Dedifferentiated amniotic fluid mesenchymal stem cell (primary cell): ENCODE data around the gene LDLRAD4.

ENCODE experiments used
- DNase-seq: peaks from one replicate; pipeline ENCODE4 v3.0.0-alpha.2; 2016; ENCODE audit errors: extremely low spot score

Gene LDLRAD4

DNA sequence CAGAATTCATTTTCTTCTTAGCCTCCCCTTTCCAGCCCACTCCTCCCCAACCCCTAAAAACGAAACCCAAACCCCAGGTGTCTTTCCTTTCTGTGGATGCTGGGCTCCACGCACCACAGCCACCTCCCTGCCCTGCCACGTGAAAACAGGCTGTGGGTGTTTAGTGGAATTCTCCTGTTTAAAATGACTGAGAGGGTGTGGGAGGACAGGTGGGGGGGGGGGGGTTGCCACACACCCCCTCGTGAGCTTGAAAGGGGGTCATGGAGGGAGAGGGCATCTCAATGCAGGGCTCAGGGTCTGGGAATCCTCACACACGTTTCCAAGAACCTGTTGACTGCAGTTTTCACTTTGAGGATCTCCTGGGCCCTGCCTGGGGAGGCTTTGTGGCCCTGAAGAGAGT, 397.5 kb downstream of the LDLRAD4 start:
- no peak for DNase-seq

DNA sequence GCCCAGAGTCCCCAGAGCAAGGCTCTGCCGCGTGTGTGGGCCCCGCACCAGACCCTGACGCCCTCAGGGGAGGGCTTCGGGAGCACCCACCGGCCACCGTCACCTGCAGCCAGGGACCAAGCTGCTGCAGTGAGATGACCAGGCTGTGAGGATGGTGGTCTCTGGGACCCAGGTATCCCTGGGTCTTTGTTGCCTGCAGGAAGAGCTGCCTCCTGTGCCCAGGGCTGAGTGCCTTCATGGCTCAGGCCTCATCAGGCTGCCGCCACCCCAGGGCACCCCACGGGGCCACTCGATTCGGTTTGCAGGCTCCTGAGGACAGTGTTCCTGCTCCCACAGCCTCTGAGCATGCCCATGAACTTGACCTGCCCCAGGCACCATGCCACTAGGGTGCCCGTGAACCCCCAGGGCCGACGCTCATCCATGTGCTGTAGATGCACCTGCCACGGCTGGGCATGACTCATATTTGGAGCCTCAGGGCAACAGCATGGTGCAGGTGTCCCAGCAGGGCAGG, 398.0 kb downstream of the LDLRAD4 start:
- DNase-seq, result no peak

DNA sequence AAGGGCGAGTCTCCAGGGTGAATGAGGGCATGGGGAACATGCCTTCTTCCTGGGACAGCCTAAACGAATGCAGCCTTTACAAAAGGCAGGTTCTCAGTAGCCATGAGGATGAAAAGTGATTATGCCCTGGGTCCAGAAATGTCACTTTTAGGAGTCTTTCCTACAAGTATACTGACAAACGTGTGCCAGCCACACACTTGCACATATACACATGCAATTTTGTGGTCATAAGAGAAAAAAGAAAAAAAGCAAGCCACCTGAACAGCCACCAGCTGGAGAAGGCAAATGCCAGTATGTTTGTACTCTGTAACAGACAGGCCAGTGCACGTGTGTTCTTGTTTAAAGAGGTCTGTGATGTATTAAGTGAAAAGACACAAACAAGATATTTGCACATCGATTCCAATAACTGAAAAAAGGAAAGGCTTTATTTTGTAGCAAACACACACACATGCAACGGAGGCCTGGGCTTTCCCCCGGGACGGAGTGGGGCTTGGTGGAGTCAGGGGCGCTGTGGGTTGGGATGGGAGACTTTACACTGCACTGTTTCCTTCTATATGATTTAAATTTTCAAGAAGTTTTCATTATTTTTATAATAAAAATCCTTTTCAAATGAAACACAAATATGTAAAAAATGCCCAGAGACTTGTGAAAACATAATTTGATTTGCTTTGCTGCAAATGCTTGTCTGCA, 399.4 kb downstream of the LDLRAD4 start:
- no peak for DNase-seq

DNA sequence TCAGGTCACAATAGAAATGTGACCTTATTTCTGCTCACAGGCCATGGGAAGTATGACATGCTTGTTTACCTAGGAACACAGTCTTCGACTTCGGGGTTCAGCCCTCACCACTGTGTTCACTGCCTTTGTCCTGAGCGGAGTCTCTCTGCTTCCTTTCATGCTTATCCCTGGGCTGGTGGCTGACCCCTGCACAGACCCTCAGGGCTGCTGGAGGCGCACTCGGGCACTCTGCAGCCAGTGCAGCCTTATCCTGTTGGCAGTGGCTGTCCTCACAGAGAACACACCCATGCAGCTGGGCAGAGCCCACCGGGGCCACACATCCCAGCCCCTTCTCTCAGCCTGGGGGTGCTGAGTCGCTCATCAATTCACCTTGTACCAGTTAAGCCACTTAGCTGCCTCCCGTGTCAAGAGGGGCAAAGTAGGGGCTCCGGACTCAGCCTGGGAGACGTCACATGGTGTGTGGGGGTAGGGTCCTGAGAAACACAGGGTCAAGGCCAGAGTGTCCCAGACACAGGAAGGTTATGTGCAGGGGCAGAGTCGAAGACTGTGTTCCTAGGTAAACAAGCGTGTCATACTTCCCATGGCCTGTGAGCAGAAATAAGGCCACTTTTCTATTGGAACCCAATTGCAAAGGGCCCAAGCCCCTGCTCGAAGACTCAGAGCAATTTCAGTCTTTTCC, 400.3 kb downstream of the LDLRAD4 start:
- no peak for DNase-seq

DNA sequence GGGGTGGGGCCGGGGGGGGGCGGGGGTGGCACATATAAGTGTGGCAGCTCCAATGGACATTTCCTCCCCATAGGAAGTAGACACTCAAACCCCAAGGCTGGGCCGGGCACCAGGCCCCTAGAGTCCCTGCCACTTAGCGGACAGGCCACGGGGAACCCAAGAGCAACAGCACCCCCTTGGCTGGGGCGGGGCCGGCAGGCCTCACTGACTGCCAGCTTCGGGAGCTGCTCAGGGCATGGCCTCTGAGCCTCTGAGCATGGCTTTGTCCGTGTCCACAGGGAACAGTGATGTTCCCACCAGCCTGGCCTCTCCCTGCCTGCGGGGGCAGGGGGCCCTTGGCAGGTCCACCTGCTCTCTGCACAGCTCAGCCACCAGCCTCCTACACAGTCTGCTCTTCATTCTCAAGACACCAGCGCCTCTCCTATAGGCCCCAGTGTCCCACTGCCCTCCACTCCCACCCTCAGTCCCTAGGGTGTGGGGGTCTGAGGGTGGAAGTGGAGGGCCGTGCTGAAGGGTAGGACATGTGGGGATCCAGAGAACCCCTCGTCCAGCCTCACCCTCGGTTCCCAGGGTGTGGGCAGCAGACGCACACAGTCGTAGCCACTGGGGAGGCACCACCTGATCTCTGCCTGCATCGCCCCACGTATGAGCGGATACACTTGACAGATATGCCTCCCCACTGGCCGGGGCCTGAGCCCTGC, 401.1 kb downstream of the LDLRAD4 start:
- DNase-seq, result no peak

DNA sequence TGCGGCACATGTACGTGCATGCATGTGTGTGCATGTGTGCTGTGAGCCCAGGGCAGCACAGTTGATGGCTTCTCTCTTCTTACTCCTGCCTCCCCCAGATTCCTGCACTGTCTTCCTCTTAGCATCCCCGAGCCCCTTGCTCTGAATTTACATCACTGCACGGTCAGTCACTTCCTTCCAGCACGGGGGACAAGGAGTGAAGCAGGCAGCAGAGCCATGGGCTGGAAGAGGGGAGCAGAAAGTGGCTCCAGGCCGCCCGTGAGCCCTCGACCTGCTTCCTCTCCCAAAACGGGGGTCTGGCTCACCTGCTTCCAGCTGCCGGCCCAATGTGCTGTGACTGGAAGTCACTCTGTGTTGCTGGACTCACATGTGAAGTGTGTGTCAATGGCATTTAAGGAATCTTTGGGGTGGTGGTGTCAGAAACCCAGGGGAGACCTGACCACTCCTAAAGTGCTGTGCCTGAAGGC, 401.7 kb downstream of the LDLRAD4 start:
- DNase-seq, result no peak

DNA sequence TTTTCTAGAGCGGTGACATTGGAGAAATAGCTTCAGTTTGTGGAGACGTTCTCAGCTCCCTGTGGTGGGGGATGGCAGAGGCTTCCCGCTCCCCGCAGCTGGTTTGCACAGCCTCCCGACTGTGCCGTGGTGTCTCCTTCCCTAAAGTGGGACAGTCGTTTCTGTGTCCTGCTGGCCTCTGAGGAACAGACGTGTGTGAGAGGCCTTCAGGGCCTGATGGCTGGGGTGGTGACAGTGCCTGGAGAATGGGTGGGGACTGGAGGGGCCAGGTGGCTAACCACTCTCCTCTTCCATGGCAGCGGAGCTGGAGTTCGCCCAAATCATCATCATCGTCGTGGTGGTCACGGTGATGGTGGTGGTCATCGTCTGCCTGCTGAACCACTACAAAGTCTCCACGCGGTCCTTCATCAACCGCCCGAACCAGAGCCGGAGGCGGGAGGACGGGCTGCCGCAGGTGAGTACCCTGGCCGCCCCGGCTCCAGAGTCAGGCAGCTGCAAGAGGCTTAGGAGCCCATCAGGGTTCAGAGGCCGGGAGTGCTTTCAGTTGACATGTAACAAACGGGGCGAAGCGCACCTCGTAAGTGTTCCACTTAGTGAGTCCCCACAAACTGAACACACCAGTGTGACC, 402.4 kb downstream of the LDLRAD4 start:
- DNase-seq, result no peak

DNA sequence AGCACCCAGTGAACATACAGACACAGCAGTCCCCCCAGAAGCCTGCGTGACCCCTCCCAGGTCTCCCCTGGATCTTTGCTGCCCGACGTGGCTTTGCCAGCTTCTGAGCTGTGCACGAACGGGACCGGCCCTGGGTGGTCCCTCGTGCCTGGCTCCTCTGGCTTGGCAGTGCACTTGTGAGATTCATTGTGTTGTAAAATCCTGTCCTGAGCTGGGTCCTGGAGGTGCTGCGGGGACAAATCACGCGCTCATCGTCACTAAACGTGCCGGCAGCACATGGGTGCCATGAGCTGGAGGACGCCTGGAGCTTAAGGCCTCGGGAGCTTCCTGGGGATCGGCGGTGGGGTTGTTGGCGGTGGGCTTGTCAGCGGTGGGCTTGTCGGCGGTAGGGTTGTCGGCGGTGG, 402.9 kb downstream of the LDLRAD4 start:
- no peak for DNase-seq

DNA sequence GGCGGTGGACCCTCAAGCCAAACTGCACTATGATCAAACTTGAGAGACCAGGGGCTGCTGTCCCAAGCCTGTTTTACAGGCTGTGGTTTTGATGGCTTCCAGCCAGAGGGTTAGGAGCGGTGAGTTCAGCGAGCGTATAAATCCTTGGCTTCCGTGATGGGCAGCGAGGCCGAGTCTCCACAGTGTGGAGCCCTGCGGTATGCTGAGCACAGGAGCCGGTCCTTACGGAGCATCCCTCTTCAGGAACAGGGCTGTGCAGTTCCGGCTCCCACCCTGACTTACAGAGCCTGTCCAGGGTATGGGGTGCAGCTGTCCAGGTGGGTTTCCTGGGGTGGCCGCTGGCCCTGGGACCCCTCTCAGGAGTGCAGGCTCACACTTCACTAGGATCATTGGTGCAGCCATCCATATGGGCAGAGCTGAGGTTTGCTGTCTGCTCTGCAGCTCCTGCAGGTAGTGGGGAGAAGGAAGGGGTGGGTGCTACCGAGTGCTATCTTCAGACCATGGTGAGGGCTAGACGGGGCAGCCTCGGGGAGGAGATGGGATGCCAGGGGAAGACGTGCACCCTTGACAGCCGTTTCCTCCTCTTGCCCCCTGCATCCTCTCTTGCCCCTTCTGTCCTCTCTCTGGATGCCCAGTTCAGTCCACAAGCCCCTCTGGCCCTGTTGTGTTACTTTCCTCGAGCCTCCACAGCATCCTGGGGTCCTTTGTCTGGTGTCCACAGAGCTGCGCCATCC, 403.5 kb downstream of the LDLRAD4 start:
- DNase-seq, result no peak

DNA sequence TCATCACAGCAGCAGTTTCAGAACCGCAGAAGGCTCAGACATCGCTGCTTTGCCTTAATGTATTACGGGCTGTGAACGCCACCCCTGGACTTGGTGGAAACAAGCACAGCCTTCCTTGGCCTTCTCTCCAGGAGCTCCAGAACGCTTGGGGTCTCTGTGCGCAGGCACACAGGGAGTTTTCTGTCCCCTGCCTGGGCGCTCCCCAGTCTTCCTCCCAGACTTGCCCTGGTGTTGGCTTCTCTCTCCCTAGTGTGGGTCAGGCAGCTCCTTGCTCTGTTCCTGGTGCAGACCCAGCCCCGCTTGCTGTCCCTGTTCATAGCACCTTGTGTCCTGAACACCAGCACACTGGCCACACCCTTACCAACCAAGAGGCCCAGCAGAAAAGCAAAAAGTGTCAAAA, 404.2 kb downstream of the LDLRAD4 start:
- DNase-seq, result no peak

DNA sequence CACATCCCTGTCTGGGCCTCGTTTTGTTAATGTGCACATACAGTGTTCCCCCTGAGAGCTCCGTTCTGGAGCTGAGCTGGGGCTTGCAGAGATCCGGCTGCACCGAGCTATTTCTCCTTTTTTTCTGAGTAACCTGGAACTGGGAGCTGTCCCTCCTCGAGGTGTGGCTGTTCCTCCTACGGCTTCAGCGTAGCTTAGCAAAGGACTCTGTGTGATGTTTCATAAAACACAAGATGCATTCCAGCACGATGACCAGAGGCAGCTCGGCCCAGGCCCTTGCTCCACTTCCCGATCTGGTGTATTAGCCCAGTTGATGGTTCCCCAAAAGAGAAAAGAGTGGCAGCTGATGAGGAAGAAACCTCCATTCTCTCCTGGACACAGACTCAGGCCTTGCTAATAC, 404.8 kb downstream of the LDLRAD4 start:
- DNase-seq, result no peak

DNA sequence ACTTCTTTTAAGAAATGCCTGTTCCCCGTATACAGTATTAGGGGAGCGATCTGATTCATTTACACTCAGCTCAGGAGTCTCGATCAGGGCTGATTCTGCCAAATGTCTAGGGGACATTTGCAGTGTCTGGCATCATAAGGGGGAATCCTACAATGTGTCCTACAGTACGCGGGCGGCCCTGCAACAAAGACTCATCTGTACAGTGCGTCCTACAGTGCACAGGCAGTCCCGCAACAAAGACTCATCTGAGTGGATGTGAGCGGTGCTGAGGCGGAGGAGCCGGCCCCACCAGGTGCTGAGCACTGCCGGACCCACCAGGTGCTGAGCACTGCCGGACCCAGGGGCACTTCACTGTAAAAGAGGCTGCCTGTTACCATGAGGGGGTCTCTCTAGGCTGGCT, 405.3 kb downstream of the LDLRAD4 start:
- no peak for DNase-seq

DNA sequence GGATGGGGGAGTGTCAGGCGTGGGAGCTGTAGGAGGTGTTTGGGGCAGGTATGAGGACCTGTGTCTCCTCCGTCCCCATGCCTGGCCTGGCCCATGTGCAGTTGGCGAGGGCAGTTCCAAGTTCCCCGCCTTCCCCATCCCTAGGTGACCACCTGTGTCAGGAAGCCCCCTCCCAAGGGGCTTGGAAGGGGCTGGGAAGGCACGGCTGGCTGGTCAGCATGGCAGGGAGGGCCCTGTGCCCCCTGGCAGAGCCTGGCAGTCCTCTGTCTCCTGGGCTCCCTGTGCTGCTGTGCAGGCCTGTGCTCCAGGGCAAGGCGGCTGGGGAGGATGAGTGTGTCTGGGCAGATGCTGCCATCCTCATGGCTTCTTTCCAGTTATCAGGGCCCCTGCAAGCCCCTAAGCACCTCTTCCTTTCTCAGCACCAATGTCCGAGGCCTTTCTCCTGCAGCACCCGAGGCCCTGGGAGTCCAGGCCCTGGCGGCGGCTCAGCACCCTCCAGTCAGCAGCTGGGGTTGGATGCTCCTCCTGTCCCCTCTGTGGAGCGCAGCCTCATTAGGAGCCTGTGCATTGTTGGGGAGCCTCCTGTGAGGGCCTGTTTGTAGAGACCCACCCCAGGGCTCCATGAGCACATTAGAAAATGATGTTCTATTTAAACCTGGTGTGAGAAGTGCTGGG, 406.1 kb downstream of the LDLRAD4 start:
- DNase-seq, result no peak

DNA sequence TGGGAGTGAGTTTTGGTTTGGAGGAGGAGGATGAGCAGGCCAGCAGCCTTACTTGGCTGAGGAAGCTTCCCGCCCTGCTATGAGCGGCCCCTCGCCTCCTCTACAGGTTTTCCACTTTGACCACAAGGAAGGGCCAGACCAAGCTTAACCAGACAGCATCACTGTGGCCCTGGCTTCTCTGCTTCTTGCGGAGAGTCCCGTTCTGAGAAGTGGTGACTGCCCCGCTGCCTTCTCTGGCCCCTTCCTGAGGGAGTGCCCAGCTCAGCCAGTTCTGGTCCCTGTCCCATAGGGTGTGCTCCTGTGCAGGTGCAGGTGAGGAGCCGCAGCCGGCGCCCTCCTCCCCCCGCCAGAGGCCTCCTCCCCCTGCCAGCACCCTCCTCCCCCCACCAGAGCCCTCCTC, 406.8 kb downstream of the LDLRAD4 start:
- no peak for DNase-seq

DNA sequence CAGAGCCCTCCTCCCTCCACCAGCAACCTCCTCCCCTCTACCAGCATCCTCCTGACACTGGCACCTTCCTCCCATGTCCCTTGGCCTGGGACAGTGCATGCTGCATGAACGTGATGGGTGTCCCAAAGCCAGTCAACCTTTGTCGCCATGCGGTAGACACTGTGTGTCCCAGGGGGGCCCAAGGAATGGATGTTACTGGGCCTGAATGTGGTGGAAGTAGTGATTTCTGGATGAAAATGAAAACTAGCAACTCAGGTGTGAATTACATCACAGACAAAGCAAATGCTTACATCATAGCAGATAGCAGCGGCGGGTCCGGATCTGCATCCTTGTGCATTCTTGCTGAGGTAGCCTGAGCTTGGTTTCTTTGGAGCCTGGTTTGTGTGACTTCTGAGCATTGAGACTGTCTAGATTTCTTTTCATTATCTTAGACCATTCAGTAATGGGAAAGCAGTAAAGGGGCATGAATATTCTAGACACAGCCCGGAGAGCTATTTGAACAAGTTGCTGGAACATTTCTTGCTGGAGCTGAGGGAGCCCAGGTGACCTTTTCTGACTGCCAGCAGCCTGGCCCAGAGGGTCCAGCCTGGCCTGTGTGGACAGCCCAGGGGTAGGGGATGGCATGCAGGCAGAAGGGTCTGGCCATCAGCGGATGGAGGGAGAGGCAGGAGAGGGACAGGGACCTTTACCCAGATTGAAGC, 407.4 kb downstream of the LDLRAD4 start:
- DNase-seq, result no peak

DNA sequence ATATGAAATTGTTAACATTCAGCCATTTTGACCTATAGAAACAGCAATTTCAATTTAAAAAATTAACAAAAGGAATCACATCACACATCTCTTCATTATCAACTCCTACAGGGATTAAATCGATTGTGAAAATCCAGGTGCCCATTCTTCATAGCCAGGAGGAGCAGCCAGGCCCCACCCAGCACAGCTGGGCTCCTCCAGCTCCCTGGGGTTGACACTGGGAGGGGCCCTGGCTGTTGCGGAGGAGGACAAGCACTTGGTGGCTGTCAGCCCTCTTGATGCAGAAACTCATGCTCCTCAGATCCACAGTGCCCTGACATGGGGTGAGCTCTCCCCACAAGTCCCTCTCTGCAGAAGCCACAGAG, 408.0 kb downstream of the LDLRAD4 start:
- no peak for DNase-seq

DNA sequence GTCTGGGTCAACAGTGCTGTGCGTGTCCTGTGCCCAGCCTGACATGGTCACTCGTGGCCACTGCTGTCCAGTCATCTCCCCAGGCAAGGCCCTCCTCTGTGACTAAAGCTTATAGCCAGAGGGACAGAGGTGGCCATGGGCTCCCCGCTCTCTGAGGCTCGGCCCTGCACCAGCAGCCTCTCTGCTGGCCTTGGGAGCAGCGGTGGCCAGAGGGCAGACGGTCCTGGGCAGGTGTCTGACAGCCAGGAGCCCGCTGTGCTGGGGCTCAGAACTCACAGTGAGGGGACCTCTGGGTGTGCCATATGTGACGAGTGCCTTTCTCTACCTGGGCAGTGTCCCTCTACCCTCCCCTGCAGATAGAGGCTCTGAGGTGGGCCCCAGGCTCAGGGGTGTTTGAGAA, 409.1 kb downstream of the LDLRAD4 start:
- DNase-seq, result no peak

DNA sequence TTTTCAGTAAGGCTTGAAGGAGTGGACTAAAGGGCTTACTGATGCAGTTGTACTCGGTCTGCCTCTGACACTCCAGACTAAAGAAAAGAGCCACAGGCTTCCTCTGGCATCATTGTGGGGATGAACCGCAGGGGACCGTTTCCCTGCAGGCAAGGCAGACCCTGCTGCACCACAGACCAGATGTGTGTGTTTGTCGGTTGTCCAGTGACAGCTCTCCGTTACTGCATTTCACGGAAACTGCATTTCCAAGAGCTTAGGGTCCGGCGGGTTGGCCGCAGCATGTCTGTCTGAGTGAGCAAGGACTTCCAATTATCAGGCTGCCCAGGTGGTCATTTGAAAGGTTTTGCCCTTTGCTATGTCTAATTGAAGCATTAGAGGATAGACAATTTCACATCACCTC, 409.7 kb downstream of the LDLRAD4 start:
- no peak for DNase-seq

DNA sequence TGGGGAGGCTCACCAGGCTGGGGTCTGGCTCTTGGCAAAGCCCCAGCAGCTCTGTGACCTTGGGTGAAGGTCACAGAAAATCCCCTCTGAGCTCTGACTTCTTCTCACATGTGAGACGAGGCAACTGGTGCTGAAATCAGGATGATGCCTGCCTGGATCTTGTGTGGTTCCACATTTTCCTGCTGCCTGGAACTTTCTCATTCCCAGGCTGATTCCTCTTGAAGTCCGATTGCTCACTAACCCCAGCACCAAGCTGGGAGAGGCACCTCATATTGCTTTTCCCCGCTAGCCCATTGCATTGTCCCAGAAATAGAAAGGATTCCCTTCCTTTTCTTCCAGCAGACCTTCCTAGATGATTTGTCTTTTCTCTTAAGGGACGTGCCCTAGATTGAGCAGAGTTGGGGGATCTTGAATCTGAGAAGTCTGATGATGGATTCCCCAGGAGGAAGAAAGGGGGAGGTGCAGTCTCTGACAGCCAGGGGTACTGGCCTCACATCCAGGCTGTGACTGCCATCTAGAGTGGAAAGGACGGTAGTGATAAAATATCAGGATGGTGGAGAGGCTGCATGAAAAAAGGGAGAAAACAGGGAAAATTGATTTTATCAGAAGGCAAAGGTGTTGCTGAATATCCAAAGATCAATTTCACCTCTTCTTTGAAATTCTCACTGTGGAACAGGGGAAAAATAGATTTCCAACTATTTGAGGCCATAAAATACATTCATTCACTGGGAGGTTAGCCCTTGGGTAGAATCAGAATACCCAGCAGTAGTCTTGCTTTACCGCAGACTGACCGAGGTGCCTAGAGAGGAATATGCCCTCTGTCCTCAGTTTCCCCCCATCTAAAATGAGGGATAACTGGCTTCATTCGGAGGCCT, 411.5 kb downstream of the LDLRAD4 start:
- DNase-seq, result peak; percentile 43
